ENCODE measurements around the gene ACP3. TPM values are rescaled to one million over a fixed set of nuclear protein-coding genes. Genes with fewer than 3 reads are reported as not detected.
"Not testable (repeated sequence)": the region's sequence is repeated elsewhere in the genome, so short reads cannot be mapped to it uniquely, and the experiment has no call there.

The ACP3 gene
- total RNA-seq, 1 donor from 2014 or later: 0.43 TPM

- H3K27ac ChIP-seq; H3K27me3 ChIP-seq; H3K9me3 ChIP-seq; intact Hi-C loops (cut with DNase I); H3K4me1 ChIP-seq; H3K36me3 ChIP-seq; H3K4me3 ChIP-seq; DNase-seq (ENCODE audit: low spot score in 2 of 2): not testable (repeated sequence)
These were observed 7.2 kb upstream of the ACP3 start for GRCh38 chr3:132310057-132310456.

DNA sequence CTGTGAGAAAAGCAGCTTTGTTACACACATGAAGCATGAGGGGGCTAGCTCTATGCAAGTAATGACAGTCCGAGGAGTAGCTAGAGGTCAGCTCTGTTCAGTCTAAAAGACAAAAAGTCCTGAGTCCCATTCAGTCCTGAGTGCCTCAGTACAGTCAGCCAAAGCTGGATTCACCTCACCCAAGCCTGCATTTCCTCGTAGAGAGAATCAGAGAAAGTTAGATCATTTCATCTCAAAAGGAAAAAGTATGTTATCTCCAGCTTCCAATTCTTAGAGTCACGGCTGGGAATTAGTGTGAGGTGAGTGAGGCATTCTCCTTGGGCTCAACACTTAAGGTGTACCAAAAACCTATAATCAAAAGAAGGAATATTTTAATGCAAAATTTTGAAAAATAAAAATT lies 5.9 kb upstream of the ACP3 start:
- Histone ChIP-seq H3K4me3 (no peak overlapping the region), H3K9me3 (no peaks in the 10 kb centered on the region), H3K27me3 (no peaks in the 10 kb centered on the region), H3K36me3 (no peaks in the 10 kb centered on the region), H3K4me1 (no peaks in the 10 kb centered on the region), H3K27ac (no peak overlapping the region)
- intact Hi-C loops (cut with DNase I): no loop called here
- TF ChIP-seq, protein P1, sequence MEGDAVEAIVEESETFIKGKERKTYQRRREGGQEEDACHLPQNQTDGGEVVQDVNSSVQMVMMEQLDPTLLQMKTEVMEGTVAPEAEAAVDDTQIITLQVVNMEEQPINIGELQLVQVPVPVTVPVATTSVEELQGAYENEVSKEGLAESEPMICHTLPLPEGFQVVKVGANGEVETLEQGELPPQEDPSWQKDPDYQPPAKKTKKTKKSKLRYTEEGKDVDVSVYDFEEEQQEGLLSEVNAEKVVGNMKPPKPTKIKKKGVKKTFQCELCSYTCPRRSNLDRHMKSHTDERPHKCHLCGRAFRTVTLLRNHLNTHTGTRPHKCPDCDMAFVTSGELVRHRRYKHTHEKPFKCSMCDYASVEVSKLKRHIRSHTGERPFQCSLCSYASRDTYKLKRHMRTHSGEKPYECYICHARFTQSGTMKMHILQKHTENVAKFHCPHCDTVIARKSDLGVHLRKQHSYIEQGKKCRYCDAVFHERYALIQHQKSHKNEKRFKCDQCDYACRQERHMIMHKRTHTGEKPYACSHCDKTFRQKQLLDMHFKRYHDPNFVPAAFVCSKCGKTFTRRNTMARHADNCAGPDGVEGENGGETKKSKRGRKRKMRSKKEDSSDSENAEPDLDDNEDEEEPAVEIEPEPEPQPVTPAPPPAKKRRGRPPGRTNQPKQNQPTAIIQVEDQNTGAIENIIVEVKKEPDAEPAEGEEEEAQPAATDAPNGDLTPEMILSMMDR (IDR thresholded peaks at IDR 0.05): no peak
- DNase-seq (ENCODE audit: low spot score in 2 of 2): no peak

DNA sequence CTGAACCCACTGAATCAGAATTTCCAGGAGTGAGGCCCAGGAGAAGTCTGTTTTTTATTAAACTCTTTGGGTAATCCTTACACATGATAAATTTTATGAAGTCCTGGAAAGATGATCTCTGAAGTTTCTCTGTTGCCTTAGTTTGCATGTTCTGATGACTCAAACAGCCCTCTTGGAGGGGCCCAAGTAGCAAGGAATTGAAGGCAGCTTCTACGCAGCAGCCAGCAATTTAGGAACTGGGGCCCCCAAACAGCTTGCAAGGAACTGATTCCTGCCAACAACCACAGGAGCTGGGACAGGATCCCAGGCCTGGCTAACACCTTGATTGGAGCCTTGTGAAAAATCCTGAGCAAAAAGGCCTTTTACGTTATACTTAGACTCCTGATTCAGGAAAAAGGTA lies 5.4 kb upstream of the ACP3 start:
- H3K27me3 ChIP-seq: no peaks in the 10 kb centered on the region
- H3K4me1 ChIP-seq: no peaks in the 10 kb centered on the region
- no peak for DNase-seq (ENCODE audit: low spot score in 2 of 2)
- H3K4me3 ChIP-seq: no peak overlapping the region
- H3K36me3 ChIP-seq: no peaks in the 10 kb centered on the region
- intact Hi-C loops (cut with DNase I): no loop called here
- TF ChIP-seq, protein P1 (IDR thresholded peaks at IDR 0.05): no peak
- no peaks in the 10 kb centered on the region for H3K9me3 ChIP-seq
- no peak overlapping the region for H3K27ac ChIP-seq

GRCh38 chr3:132315851-132316250 lies 1.4 kb upstream of the ACP3 start:
- TF ChIP-seq, protein P1 (IDR thresholded peaks at IDR 0.05): no peak
- intact Hi-C loops (cut with DNase I): no loop called here
- no peak for DNase-seq (ENCODE audit: low spot score in 2 of 2)
- Histone ChIP-seq H3K4me3 (no peak overlapping the region), H3K27me3 (no peaks in the 10 kb centered on the region), H3K27ac (no peak overlapping the region), H3K4me1 (peaks cover 0 to 2% of the 10 kb centered on the region in 2 donors), H3K36me3 (no peaks in the 10 kb centered on the region), H3K9me3 (no peaks in the 10 kb centered on the region)

DNA sequence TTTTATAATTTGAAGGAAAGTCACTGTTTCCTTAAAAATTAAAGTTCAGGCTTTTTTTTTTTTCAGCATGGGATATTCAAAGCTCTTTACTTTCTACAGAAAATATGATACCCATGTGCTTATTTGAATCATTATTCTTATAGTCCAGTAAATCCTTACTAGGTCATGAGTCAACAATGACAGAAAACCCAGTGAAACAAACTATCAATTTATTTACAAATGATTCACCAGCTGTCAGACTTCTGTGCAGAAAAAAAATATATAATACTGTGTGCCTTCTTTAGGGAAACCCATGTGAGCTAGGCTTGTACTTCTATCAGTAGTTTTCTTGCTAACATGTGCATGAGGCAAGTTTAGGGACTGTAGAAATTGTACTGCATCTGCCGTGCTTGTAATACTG lies 1.2 kb downstream of the ACP3 start:
- peaks cover 0 to 2% of the 10 kb centered on the region in 2 donors for H3K4me1 ChIP-seq
- no peak for DNase-seq (ENCODE audit: low spot score in 2 of 2)
- H3K36me3 ChIP-seq: no peaks in the 10 kb centered on the region
- H3K27me3 ChIP-seq: no peaks in the 10 kb centered on the region
- TF ChIP-seq, protein P1 (IDR thresholded peaks at IDR 0.05): no peak
- no peaks in the 10 kb centered on the region for H3K9me3 ChIP-seq
- intact Hi-C loops (cut with DNase I): no loop called here
- no peak overlapping the region for H3K4me3 ChIP-seq
- H3K27ac ChIP-seq: no peak overlapping the region

- Histone ChIP-seq H3K27me3 (no peaks in the 10 kb centered on the region), H3K9me3 (no peaks in the 10 kb centered on the region), H3K36me3 (no peaks in the 10 kb centered on the region), H3K4me1 (peaks cover 0 to 2% of the 10 kb centered on the region in 2 donors), H3K27ac (no peak overlapping the region), H3K4me3 (no peak overlapping the region)
- TF ChIP-seq, protein P1 (IDR thresholded peaks at IDR 0.05): no peak
- intact Hi-C loops (cut with DNase I): no loop called here
- no peak for DNase-seq (ENCODE audit: low spot score in 2 of 2)
These were observed 4.1 kb downstream of the ACP3 start for GRCh38 chr3:132321304-132321703.
